Measurements from ENCODE around the gene POM121L12.

POM121L12 gene

GRCh38 chr7:53015463-53015862, 20.0 kb upstream of the POM121L12 start:
- FAIRE-seq (no peak), DNase-seq (ENCODE audit: insufficient read length, low spot score) (no peak)
- TF ChIP-seq SPI1 (IDR thresholded peaks at IDR 0.05; ENCODE audit: low read depth, low read length) (no peak), PAX5 (IDR thresholded peaks at IDR 0.05; ENCODE audit: insufficient read depth, low read length, severe bottlenecking) (no peak), POLR2AphosphoS5 (IDR thresholded peaks at IDR 0.05; ENCODE audit: low read depth, low read length) (no peak), POU2F2 (IDR thresholded peaks at IDR 0.05; ENCODE audit: low read depth, low read length) (no peak), TAF1 (IDR thresholded peaks at IDR 0.05; ENCODE audit: low read depth, low read length) (no peak), POLR2A (IDR thresholded peaks at IDR 0.05; ENCODE audit: low read depth, low read length) (no peak)

GRCh38 chr7:53022893-53023292, 12.5 kb upstream of the POM121L12 start:
- TF ChIP-seq POU2F2 (IDR thresholded peaks at IDR 0.05; ENCODE audit: low read depth, low read length) (no peak), POLR2AphosphoS5 (IDR thresholded peaks at IDR 0.05; ENCODE audit: low read depth, low read length) (no peak), SPI1 (IDR thresholded peaks at IDR 0.05; ENCODE audit: low read depth, low read length) (no peak), TAF1 (IDR thresholded peaks at IDR 0.05; ENCODE audit: low read depth, low read length) (no peak), PAX5 (IDR thresholded peaks at IDR 0.05; ENCODE audit: insufficient read depth, low read length, severe bottlenecking) (no peak), POLR2A (IDR thresholded peaks at IDR 0.05; ENCODE audit: low read depth, low read length) (no peak)
- DNase-seq (ENCODE audit: insufficient read length, low spot score), result no peak
- no peak for FAIRE-seq

- FAIRE-seq, result no peak
- DNase-seq (ENCODE audit: insufficient read length, low spot score), result no peak
- TF ChIP-seq PAX5 (IDR thresholded peaks at IDR 0.05; ENCODE audit: insufficient read depth, low read length, severe bottlenecking) (no peak), SPI1 (IDR thresholded peaks at IDR 0.05; ENCODE audit: low read depth, low read length) (no peak), TAF1 (IDR thresholded peaks at IDR 0.05; ENCODE audit: low read depth, low read length) (no peak), POU2F2 (IDR thresholded peaks at IDR 0.05; ENCODE audit: low read depth, low read length) (no peak), POLR2A (IDR thresholded peaks at IDR 0.05; ENCODE audit: low read depth, low read length) (no peak), POLR2AphosphoS5 (IDR thresholded peaks at IDR 0.05; ENCODE audit: low read depth, low read length) (no peak)
These were observed 13.2 kb downstream of the POM121L12 start for GRCh38 chr7:53048638-53049037.

GRCh38 chr7:53050433-53050832, 15.0 kb downstream of the POM121L12 start:
- FAIRE-seq (no peak), DNase-seq (ENCODE audit: insufficient read length, low spot score) (no peak)
- TF ChIP-seq POU2F2 (IDR thresholded peaks at IDR 0.05; ENCODE audit: low read depth, low read length), result no peak
- no peak for TF ChIP-seq POLR2A (IDR thresholded peaks at IDR 0.05; ENCODE audit: low read depth, low read length)
- TF ChIP-seq TAF1 (IDR thresholded peaks at IDR 0.05; ENCODE audit: low read depth, low read length), result no peak
- no peak for TF ChIP-seq SPI1 (IDR thresholded peaks at IDR 0.05; ENCODE audit: low read depth, low read length)

GRCh38 chr7:53059591-53059990, 24.2 kb downstream of the POM121L12 start:
- no peak for TF ChIP-seq TAF1 (IDR thresholded peaks at IDR 0.05; ENCODE audit: low read depth, low read length)
- no peak for TF ChIP-seq POU2F2 (IDR thresholded peaks at IDR 0.05; ENCODE audit: low read depth, low read length)
- no peak for TF ChIP-seq PAX5 (IDR thresholded peaks at IDR 0.05; ENCODE audit: insufficient read depth, low read length, severe bottlenecking)
- TF ChIP-seq POLR2AphosphoS5 (IDR thresholded peaks at IDR 0.05; ENCODE audit: low read depth, low read length), result no peak
- TF ChIP-seq POLR2A (IDR thresholded peaks at IDR 0.05; ENCODE audit: low read depth, low read length), result no peak
- TF ChIP-seq SPI1 (IDR thresholded peaks at IDR 0.05; ENCODE audit: low read depth, low read length), result no peak
- DNase-seq (ENCODE audit: insufficient read length, low spot score), result no peak
- FAIRE-seq, result no peak

- FAIRE-seq, result no peak
- TF ChIP-seq POLR2A (IDR thresholded peaks at IDR 0.05; ENCODE audit: low read depth, low read length) (no peak), POU2F2 (IDR thresholded peaks at IDR 0.05; ENCODE audit: low read depth, low read length) (no peak), PAX5 (IDR thresholded peaks at IDR 0.05; ENCODE audit: insufficient read depth, low read length, severe bottlenecking) (no peak), TAF1 (IDR thresholded peaks at IDR 0.05; ENCODE audit: low read depth, low read length) (no peak), SPI1 (IDR thresholded peaks at IDR 0.05; ENCODE audit: low read depth, low read length) (no peak), POLR2AphosphoS5 (IDR thresholded peaks at IDR 0.05; ENCODE audit: low read depth, low read length) (no peak)
- DNase-seq (ENCODE audit: insufficient read length, low spot score), result no peak
These were observed 24.6 kb downstream of the POM121L12 start for GRCh38 chr7:53060066-53060465.

- TF ChIP-seq TAF1 (IDR thresholded peaks at IDR 0.05; ENCODE audit: low read depth, low read length) (no peak), SPI1 (IDR thresholded peaks at IDR 0.05; ENCODE audit: low read depth, low read length) (no peak), POLR2A (IDR thresholded peaks at IDR 0.05; ENCODE audit: low read depth, low read length) (no peak), POLR2AphosphoS5 (IDR thresholded peaks at IDR 0.05; ENCODE audit: low read depth, low read length) (no peak), POU2F2 (IDR thresholded peaks at IDR 0.05; ENCODE audit: low read depth, low read length) (no peak), PAX5 (IDR thresholded peaks at IDR 0.05; ENCODE audit: insufficient read depth, low read length, severe bottlenecking) (no peak)
- DNase-seq (ENCODE audit: insufficient read length, low spot score), result no peak
- FAIRE-seq, result no peak
These were observed 27.4 kb downstream of the POM121L12 start for GRCh38 chr7:53062796-53063195.

GRCh38 chr7:53068673-53069072, 33.2 kb downstream of the POM121L12 start:
- TF ChIP-seq POLR2AphosphoS5 (IDR thresholded peaks at IDR 0.05; ENCODE audit: low read depth, low read length), result no peak
- TF ChIP-seq POLR2A (IDR thresholded peaks at IDR 0.05; ENCODE audit: low read depth, low read length), result no peak
- no peak for TF ChIP-seq SPI1 (IDR thresholded peaks at IDR 0.05; ENCODE audit: low read depth, low read length)
- TF ChIP-seq POU2F2 (IDR thresholded peaks at IDR 0.05; ENCODE audit: low read depth, low read length), result no peak
- TF ChIP-seq TAF1 (IDR thresholded peaks at IDR 0.05; ENCODE audit: low read depth, low read length), result no peak
- TF ChIP-seq PAX5 (IDR thresholded peaks at IDR 0.05; ENCODE audit: insufficient read depth, low read length, severe bottlenecking), result no peak
- no peak for FAIRE-seq
- no peak for DNase-seq (ENCODE audit: insufficient read length, low spot score)

GRCh38 chr7:53070883-53071282, 35.5 kb downstream of the POM121L12 start:
- no peak for TF ChIP-seq POLR2AphosphoS5 (IDR thresholded peaks at IDR 0.05; ENCODE audit: low read depth, low read length)
- TF ChIP-seq TAF1 (IDR thresholded peaks at IDR 0.05; ENCODE audit: low read depth, low read length), result no peak
- TF ChIP-seq POU2F2 (IDR thresholded peaks at IDR 0.05; ENCODE audit: low read depth, low read length), result no peak
- TF ChIP-seq SPI1 (IDR thresholded peaks at IDR 0.05; ENCODE audit: low read depth, low read length), result no peak
- no peak for TF ChIP-seq POLR2A (IDR thresholded peaks at IDR 0.05; ENCODE audit: low read depth, low read length)
- TF ChIP-seq PAX5 (IDR thresholded peaks at IDR 0.05; ENCODE audit: insufficient read depth, low read length, severe bottlenecking), result no peak
- DNase-seq (ENCODE audit: insufficient read length, low spot score), result no peak
- FAIRE-seq, result no peak
